HG02678 (cell line): ENCODE results near the gene SLU7.

ENCODE experiments used
- ATAC-seq: cut with Tn5 transposase; IDR thresholded peaks from one replicate; pipeline ENCODE4 v1.9.1; 2021; ENCODE audit warnings: mild to moderate bottlenecking, moderate library complexity; ENCODE audit not compliant: unreplicated experiment

The SLU7 gene

DNA sequence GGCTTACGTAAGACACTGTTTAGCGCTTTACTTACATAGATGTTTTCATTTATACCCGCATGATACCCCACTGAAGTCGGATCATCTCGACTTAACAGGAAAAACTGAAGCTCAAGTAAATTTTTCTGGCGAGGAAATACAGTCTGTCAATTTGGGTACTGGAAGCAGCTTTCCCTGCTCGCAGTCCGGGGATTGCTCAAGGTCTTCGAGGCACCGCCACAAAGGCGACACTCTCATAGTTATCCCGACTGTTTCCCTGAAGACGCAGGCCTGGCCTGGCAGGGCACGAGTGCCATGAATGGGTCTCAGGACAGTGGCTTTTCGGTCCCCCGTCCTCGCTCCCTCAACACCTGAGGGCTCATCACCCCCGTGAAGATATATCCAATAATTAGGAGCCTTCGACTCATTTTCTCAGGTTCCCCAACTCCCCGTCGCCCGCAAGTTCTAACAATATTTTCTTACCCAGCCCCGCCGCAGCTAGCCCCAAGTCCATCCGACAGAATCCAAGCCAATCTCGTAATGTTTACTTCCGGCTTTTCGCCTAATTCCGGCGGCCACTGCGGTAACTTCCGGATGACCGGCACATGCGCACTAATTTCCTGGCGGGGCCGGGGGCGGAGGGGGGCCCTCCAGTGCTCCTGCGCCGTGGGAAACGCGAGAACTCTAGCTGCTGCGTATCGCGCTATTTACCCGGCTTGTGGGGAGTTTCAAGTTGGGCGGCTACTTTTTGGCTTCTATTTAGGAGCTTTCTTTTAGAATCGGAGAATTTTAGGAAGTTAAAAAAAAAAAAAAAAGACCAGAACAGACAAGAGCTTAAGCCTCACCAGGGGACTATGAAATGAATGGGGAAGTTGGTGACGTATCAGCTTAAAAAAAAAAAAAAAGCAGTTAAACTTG is at the start of gene SLU7:
Gene SLU7, minus strand, starts transcription at position 521 of the 897 bp plus-strand sequence. CDS start 3,787 bp downstream, outside the sequence.
- ATAC-seq: peak; percentile 62

DNA sequence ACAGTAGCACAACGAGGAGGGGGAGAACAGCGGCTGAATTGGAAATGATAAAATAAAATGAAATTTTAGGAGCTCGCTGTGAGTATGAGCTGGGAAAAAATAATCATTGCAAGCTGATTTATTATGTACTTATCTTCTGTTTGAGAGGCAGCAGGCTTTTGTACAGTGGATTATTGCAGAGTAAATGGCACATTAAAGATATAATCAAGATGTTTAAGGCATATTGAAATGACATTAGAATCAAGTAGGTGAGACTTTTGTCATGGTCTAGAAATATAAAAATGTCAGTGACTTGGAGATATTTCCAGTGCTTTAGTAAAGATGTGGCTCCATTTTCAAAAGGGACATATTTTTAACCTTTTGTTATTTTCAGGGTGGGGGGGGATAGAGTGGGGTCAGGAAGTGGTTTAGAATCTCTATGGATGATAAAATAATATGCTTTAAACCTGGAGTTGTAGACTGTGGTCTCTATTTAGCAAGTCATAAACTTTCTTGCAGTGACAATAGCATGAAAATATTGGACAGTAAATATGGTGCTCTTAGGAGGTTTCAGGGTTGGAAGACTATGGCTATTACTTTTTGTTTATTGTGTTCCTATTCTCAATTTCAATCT is 49.6 kb upstream of the SLU7 start:
- ATAC-seq: no peak

- peak; percentile 87 for ATAC-seq
These were observed 48.9 kb upstream of the SLU7 start for GRCh38 chr5:160467555-160468362.

- no peak for ATAC-seq
These were observed 48.1 kb upstream of the SLU7 start for GRCh38 chr5:160466889-160467554.

- no peak for ATAC-seq
These were observed 47.2 kb upstream of the SLU7 start for GRCh38 chr5:160466116-160466515.

DNA sequence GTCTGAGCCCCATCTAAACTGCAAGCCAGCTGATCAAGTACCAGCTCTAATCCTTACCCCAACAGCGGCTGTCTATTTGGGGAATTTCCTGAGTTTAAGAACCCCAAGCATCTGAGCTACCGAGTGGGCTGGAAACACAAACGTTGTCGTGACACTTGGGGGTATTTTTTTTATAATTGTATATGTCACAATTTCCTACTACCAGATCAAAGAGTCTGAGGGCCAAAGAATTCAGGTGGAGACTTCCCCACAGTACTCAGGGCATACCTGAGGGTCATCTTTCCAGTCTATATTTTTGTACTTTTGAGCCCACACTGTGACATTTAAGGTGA is 45.6 kb upstream of the SLU7 start:
- ATAC-seq: no peak

GRCh38 chr5:160463740-160464465 is 45.0 kb upstream of the SLU7 start:
- no peak for ATAC-seq

GRCh38 chr5:160463227-160463626 is 44.3 kb upstream of the SLU7 start:
- ATAC-seq: no peak

GRCh38 chr5:160462167-160462566 is 43.3 kb upstream of the SLU7 start:
- ATAC-seq: peak; percentile 38

DNA sequence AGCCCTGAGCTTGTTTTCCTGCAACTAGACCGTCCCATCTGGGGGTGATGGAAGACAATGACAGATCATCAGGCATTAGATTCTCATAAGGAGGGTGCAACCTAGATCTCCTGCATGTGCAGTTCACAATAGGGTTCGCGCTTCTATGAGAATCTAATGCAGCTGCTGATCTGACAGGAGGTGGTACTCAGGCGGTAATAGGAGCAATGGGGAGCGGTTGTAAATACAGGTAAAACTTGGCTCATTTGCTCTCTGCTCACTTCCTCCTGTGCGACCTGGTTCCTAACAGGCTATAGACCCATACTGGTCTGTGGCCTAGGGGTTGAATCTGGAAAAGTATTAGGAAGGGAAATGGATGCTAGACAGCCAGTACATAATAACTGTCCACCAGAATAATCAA is 42.5 kb upstream of the SLU7 start:
- no peak for ATAC-seq

GRCh38 chr5:160460377-160461049 is 41.6 kb upstream of the SLU7 start:
- no peak for ATAC-seq

DNA sequence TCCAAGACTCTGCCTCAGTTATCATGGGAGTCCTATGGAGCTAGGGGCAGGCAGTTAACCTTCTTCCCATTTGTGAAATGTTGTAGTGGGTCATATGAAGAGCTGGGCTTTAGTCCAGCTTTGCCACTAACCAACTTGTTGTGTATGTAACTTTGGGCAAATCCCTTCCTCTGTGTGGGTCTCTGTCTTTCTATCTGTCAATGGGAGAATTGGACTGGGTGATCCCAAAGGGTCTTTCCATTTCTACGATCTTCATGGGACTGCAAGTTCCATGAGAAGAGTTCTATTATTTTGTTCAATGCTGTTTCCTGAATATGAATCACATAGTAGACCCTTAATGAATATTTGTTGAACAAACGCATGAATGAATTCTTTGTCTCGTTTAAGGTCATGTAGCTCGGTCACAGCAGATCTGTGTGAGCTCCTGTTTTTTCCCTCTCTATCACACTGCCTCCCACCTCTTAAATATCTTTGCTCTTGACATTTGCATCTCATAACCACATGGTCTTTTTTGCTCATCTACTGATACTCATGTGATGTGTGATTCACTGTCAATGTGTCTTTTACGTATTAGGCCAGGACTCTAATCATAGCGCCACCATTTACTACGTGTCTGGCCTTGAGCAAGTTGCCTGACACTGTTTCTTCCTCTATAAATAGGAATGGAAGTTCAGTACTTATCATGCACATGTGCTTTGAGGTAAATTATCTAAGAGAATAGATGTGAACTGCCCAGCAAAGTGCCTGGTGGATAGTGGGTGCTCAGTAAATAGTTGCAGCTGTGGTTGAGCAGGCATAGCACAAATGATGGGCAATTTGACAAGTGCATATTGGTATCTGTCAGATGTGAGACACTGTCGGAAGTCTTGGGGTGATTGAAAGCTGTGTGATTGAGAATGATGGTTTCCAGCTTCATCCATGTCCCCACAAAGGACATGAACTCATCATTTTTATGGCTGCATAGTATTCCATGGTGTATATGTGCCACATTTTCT is 40.2 kb upstream of the SLU7 start:
- peak; percentile 72 for ATAC-seq

DNA sequence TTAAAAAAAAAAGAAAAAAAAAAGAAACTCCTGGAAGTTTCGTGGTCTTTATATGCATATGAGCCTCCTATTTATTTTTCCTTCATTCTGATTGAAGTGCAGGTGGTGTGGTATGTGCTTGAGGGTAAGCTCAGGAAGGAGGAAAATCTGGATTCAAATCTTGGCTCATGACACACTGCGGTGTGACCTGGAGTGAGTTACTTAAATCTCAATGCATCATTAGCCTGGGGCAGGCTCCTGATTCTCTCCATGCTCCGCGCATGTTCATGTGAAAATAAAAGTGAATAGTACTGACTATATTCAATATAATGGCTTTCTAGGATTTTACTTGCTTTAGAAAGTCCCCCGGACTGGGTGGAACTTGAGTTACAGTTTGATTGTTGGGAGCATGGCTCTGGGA is 38.4 kb upstream of the SLU7 start:
- ATAC-seq: no peak

GRCh38 chr5:160456480-160457177 is 37.7 kb upstream of the SLU7 start:
- ATAC-seq: no peak

DNA sequence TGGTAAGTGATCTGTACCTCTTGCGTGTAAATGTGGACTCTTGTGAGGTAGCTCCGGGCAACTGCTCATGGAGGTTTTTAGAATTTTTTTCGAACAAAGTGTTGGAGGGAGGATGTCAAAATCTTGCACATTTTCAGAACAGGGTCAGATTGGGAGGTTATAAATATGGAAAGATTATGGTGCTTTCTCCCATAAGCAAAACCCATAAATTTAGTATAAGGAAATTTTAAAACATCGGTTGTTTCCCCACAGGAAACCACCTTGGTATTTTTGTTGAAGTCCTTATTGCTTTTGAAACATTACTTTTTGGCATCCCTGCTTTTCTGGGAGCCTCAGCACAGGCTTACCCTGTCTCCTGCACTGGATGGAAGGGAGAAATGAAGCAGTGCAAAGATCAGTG is 36.7 kb upstream of the SLU7 start:
- no peak for ATAC-seq

- no peak for ATAC-seq
These were observed 34.9 kb upstream of the SLU7 start for GRCh38 chr5:160453751-160454150.

DNA sequence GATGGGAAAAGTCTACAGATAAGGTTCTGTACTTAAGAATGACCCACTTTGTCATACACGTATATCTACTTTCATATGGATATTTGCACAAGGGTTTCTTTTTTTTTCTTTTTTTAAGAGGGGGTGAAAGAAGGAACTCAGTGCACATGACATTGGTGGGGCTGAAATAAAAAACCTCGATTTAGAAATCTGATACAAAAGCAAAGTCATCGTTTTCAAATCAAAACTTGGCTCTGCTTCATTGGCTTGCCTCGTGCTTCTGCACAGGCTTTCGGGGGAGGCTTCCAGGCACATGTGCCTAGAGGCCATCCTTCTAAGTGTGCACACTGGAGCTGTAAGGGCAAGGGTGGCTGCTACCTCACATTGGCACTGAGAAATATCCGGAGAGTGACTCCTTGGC is 33.9 kb upstream of the SLU7 start:
- no peak for ATAC-seq

DNA sequence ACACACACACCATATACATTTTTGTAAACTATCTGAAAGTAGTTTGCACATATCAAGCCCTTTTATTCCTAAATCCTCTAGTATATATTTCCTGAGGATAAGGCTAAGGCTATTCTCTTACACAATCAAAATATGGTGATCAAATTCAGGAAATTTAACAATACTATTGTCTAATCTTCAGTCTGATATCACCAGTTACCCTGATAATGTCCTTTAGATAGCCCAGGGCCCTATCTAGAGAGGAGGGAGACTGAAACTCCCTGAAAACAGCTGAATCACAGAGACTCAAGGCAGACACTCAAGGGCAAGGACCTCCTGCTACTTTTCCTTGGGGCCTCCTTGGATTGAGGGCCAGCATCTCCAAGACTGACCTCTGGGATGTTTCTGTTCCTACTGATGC is 33.2 kb upstream of the SLU7 start:
- no peak for ATAC-seq
